HG02884 (cell line): ENCODE results near the gene AXDND1.

Experiments used
- ATAC-seq: cut with Tn5 transposase; IDR thresholded peaks from one replicate; pipeline ENCODE4 v1.9.1; 2021; ENCODE audit warnings: mild to moderate bottlenecking, moderate library complexity; ENCODE audit not compliant: unreplicated experiment

The AXDND1 gene

DNA sequence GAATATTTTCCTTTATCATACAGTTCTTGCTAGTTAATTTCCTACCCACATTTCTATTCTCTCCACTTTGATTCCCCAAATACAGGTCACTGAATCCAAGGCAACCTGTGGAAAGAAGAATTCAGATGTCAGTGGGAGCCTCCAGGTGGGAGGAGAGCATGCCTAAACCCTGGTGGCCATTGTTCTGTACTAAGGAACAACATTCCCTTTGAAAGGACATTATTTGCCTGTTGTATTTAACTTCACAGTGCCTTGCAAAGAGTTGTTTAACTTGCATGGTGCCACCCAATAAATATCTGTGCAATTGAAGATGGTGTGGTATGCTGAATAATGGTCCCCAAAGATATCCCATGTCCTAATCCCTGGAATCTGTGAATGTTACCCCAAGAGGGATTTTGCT is 188.7 kb downstream of the AXDND1 start:
- ATAC-seq: no peak

- no peak for ATAC-seq
Measured at GRCh38 chr1:179558078-179558477, 192.3 kb downstream of the AXDND1 start.

GRCh38 chr1:179575497-179576314 is 209.9 kb downstream of the AXDND1 start, which contains the start of gene NPHS2:
Gene NPHS2 (minus strand): TSS chr1:179575948. CDS start chr1:179575864, 84 bp downstream.
- ATAC-seq: no peak

DNA sequence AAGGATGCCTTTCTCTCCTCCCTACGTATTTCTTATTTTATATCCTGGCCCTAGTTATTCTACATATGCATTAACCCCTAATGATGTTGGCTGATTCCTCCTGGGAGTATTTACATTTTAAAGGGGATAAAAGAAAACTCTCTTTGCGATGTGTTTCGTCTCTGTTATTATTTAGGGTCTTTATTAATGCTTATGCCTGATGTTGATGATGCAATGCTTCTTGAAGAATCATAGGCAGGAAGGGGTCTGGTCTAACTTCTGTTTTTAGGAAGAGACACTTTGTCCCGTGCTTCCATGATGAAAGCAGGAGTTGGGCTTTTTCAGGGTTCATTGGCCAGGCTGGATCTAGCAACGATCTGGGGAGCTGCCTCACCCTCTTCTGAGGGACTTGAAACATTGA is 210.7 kb downstream of the AXDND1 start:
- ATAC-seq: no peak

DNA sequence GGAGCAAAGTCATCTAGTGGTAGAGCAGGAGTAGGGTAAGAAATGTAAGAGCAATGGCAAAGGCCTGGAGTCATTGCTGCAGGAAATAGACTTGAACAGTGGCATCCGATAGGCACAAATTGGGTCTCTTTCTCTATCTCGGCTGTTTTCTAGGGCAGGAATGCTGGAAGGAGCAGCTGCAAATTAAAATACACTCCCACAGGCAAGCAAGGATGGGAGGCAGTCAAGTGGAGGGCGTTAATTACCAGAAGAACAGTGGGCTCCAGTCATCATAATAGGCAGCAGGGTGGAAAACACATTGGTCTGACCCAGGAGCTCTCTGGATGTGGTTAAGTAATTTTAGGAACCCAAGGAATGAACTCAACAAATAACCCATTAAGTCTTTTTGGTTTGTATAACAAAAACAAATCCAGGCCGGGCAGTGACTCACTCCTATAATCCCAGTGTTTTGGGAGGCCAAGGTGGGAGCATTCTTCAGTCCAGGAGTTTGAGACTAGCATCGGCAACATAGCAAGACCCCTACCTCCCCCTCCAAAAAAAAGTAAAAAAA is 218.1 kb downstream of the AXDND1 start:
- ATAC-seq: no peak

- ATAC-seq: no peak
Measured at GRCh38 chr1:179586107-179586823, 220.5 kb downstream of the AXDND1 start.

DNA sequence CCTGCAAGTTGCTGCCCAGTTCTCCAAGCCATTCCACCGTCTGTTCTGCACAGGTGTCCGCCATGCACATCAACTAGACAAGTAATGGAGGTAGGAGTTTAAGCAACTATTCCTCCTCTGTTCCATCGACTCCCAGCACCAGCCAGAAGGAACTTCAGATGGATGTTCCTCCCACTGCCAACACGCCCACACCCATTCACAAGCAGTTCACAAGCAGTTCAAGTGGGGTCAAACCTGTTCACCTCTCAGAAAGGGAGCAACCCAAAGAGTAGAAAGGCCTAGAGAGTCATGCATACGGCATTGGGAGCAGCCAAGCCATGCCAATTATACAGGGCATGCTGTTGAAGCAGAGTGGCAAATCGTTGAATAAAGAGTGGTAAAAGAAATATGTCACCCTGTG is 221.6 kb downstream of the AXDND1 start:
- ATAC-seq: no peak

- no peak for ATAC-seq
Measured at GRCh38 chr1:179588425-179589024, 222.8 kb downstream of the AXDND1 start.

- ATAC-seq: no peak
Measured at GRCh38 chr1:179589509-179589908, 223.7 kb downstream of the AXDND1 start.

GRCh38 chr1:179590671-179591070 is 224.9 kb downstream of the AXDND1 start:
- ATAC-seq: no peak

GRCh38 chr1:179591253-179591591 is 225.5 kb downstream of the AXDND1 start:
- ATAC-seq: no peak

DNA sequence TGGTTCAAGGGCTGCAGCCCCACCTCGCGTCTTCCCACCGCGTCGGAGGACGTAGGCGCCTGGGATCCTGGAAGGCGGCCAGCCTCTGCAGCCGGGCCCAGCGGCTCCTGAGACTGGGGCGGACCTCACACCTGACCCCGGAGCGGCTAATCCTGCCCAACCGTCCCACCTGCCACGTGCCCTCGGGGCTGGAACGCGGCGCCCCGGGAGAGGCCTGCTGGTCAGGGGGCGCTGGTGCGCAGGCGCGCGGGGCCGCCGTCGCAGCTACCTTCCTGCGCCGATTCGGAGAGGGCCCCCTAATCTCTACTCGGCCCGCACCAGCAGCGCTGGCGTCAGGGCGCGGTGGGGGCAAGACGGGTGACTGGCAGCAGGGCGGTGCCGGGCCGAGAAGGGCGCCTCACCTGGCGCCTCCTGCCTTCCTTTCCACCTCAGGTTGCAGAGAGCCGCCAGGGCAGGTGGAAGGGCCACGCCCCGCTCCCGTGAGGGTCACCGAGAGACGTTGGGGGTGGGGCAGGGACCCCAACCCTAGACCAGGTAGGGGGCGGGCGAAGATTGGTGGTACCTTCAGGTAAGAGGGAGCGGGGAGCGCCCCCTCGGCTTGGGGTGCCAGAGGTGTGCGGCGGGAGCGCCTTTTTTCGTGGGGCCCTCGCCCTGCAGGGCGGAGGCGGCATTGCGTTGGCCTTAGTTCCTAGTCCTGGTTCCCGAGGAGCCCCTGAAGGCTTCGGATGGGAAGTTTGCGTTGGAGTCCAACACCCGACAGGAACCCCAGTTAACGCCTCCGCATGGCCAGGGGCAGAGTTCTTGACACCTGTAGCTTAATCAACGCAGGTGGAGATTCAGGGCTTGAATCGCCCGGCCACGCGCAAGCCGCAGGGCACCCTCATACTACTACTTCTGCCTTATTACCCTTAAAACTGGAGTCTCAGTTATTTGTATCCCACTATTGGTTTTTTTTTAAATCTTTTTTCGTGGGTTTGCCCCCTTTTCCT is 226.1 kb downstream of the AXDND1 start, which contains the start of gene TDRD5:
Gene TDRD5 (plus strand): TSS at position 241 of the 989 bp plus-strand sequence. CDS start 784 bp downstream, outside the sequence.
- no peak for ATAC-seq

DNA sequence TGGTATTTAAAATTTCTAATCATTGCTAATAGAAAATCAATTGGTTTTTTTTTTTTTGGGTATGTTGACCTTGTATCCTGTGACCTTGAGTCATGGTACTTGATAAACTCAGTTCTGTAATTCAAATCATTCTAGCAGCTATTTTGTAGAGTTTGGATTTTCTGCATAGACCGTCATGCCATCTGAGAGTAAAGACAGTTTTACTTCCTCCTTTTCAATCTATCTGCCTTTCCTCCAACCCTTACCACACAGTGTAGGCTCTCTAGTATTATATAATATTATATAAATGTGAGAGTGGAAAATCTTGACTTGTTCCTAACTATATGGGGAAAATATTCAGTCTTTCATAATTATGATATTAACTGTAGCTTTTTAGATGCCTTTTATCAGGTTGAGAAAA is 232.9 kb downstream of the AXDND1 start:
- no peak for ATAC-seq

GRCh38 chr1:179599623-179600249 is 234.0 kb downstream of the AXDND1 start:
- ATAC-seq: no peak

GRCh38 chr1:179601093-179601492 is 235.3 kb downstream of the AXDND1 start:
- no peak for ATAC-seq
